IMR-90 (cell line): Measurements from ENCODE around the gene ST6GALNAC5. TPM values are rescaled to one million over a fixed set of nuclear protein-coding genes. Genes with fewer than 3 reads are reported as not detected.

ENCODE experiments used
- ATAC-seq: fragments of 200-7000 bp; cut with Tn5 transposase; 2 replicates; pipeline ENCODE4 v1.9.1; 2020; ENCODE audit warnings: low read depth, mild to moderate bottlenecking, moderate library complexity
- BruUV-seq: library from RNA; stranded (reverse); fragments of 400-500 nt; replicated peaks from 2 replicates; lab custom pipeline; 2021; lab: Mats Ljungman, UMichigan
- CTCF ChIA-PET: fragments of 300-600 bp; formaldehyde crosslinking; extraction: SDS; loops from one replicate; lab custom pipeline; 2021; ENCODE audit warnings: antibody characterized with exemption; lab: Yijun Ruan, JAX
- POLR2A ChIA-PET: fragments of 300-600 bp; sonication (Branson Sonifier 250); formaldehyde crosslinking; loops from one replicate; lab custom pipeline; 2022; ENCODE audit warnings: antibody characterized with exemption; ENCODE audit not compliant: unreplicated experiment; lab: Charles Lee
- DNase-seq: peaks from one replicate; pipeline ENCODE4 v3.0.0; 2013
- H2AFZ ChIP-seq: replicated peaks from 2 replicates; pipeline ENCODE3; 2013; ENCODE audit warnings: low read length, mild to moderate bottlenecking; ENCODE audit not compliant: poor library complexity
- H2AK5ac ChIP-seq: 2 replicates; pipeline ENCODE4 v1.6.1; 2013; ENCODE audit warnings: low read depth, low read length, inconsistent platforms
- H2AK9ac ChIP-seq: replicated peaks from 2 replicates; pipeline ENCODE3; 2013; ENCODE audit warnings: mild to moderate bottlenecking, low read depth, low read length, moderate library complexity; ENCODE audit not compliant: poor library complexity
- H2BK120ac ChIP-seq: 2 replicates; pipeline ENCODE4 v1.6.1; 2013; ENCODE audit warnings: low read depth, low read length, inconsistent platforms
- H2BK15ac ChIP-seq: 3 replicates; pipeline ENCODE4 v1.6.1; 2013; ENCODE audit warnings: low read depth, low read length, inconsistent platforms
- H2BK20ac ChIP-seq: 2 replicates; pipeline ENCODE4 v1.6.1; 2013; ENCODE audit warnings: low read depth, mild to moderate bottlenecking, inconsistent platforms, low read length, moderate library complexity
- H2BK5ac ChIP-seq: 2 replicates; pipeline ENCODE4 v1.6.1; 2013; ENCODE audit warnings: mild to moderate bottlenecking, low read depth, low read length, inconsistent platforms; ENCODE audit not compliant: poor library complexity, severe bottlenecking
- H3K14ac ChIP-seq: replicated peaks from 2 replicates; pipeline ENCODE4 v1.6.1; 2013; ENCODE audit warnings: low read depth, low read length, inconsistent platforms
- H3K18ac ChIP-seq: 2 replicates; pipeline ENCODE4 v1.6.1; 2013; ENCODE audit warnings: low read depth, low read length, control low read depth
- H3K23ac ChIP-seq: 2 replicates; pipeline ENCODE4 v1.6.1; 2013; ENCODE audit warnings: low read depth, low read length, inconsistent platforms
- H3K27ac ChIP-seq: 2 replicates; pipeline ENCODE4 v1.5.1; 2013; ENCODE audit warnings: mild to moderate bottlenecking, control low read depth, low read length; ENCODE audit not compliant: insufficient read depth
- H3K27me3 ChIP-seq: 2 replicates; pipeline ENCODE4 v1.6.1; 2013; ENCODE audit warnings: low read length; ENCODE audit not compliant: control insufficient read depth, insufficient read depth
- H3K36me3 ChIP-seq: 2 replicates; pipeline ENCODE4 v1.6.1; 2013; ENCODE audit warnings: low read length, mixed read lengths; ENCODE audit not compliant: control insufficient read depth, insufficient read depth
- H3K4ac ChIP-seq: 2 replicates; pipeline ENCODE4 v1.6.1; 2013; ENCODE audit warnings: low read depth, low read length, inconsistent platforms
- H3K4me1 ChIP-seq: 2 replicates; pipeline ENCODE4 v1.6.1; 2013; ENCODE audit warnings: low read length, mixed read lengths; ENCODE audit not compliant: control insufficient read depth, insufficient read depth
- H3K4me2 ChIP-seq: 2 replicates; pipeline ENCODE4 v1.6.1; 2013; ENCODE audit warnings: low read depth, mild to moderate bottlenecking, control low read depth, low read length, moderate library complexity
- H3K4me3 ChIP-seq: 2 replicates; pipeline ENCODE4 v1.5.1; 2013; ENCODE audit warnings: low read depth, mild to moderate bottlenecking, control low read depth, low read length, moderate library complexity; ENCODE audit not compliant: insufficient read depth
- H3K56ac ChIP-seq: 2 replicates; pipeline ENCODE4 v1.6.1; 2013; ENCODE audit warnings: low read length, inconsistent platforms; ENCODE audit not compliant: insufficient read depth; ENCODE audit errors: extremely low read depth
- H3K79me1 ChIP-seq, 2 experiments: 2 replicates each; pipeline ENCODE4 v1.6.1; 2013; ENCODE audit warnings: low read length in 2 of 2, inconsistent platforms in 1 of 2, low read depth in 1 of 2
- H3K9ac ChIP-seq: 2 replicates; pipeline ENCODE4 v1.6.1; 2013; ENCODE audit warnings: low read depth, low read length, control low read depth
- H3K9me1 ChIP-seq: 2 replicates; pipeline ENCODE4 v1.6.1; 2013; ENCODE audit warnings: low read length, inconsistent platforms; ENCODE audit not compliant: insufficient read depth
- H3K9me3 ChIP-seq: 2 replicates; pipeline ENCODE4 v1.6.1; 2013; ENCODE audit warnings: low read length; ENCODE audit not compliant: control insufficient read depth, insufficient read depth
- H4K20me1 ChIP-seq: 2 replicates; pipeline ENCODE4 v1.6.1; 2013; ENCODE audit warnings: low read length, inconsistent platforms; ENCODE audit not compliant: insufficient read depth
- H4K5ac ChIP-seq: 2 replicates; pipeline ENCODE4 v1.6.1; 2013; ENCODE audit warnings: mild to moderate bottlenecking, low read depth, low read length, control low read depth
- H4K8ac ChIP-seq, 2 experiments: 2 replicates each; pipeline ENCODE4 v1.6.1; 2013; ENCODE audit warnings: low read depth in 2 of 2, low read length in 2 of 2, control low read depth in 1 of 2, inconsistent platforms in 1 of 2
- H4K91ac ChIP-seq: 2 replicates; pipeline ENCODE4 v1.6.1; 2013; ENCODE audit warnings: low read depth, low read length, inconsistent platforms; ENCODE audit not compliant: insufficient read depth
- BHLHE40 ChIP-seq: fragments of 150-350 bp; IDR thresholded peaks from 2 replicates; pipeline ENCODE4 v1.6.1; 2016; ENCODE audit warnings: mild to moderate bottlenecking, low read depth, low read length
- CEBPB ChIP-seq: IDR thresholded peaks from 2 replicates; pipeline ENCODE4 v1.6.1; 2012; ENCODE audit warnings: low read depth, low read length, improper control_type of control experiment
- CHD1 ChIP-seq: IDR thresholded peaks from 2 replicates; pipeline ENCODE4 v1.6.1; 2012; ENCODE audit warnings: low read depth, low read length, improper control_type of control experiment
- CTCF ChIP-seq: conservative IDR thresholded peaks from 2 replicates; pipeline ENCODE4 v1.5.1; 2012; ENCODE audit warnings: mild to moderate bottlenecking, low read depth, low read length, improper control_type of control experiment
- FOS ChIP-seq: fragments of 150-350 bp; IDR thresholded peaks from 2 replicates; pipeline ENCODE4 v1.6.1; 2016; ENCODE audit warnings: low read depth, low read length
- MXI1 ChIP-seq: IDR thresholded peaks from 2 replicates; pipeline ENCODE4 v1.6.1; 2012; ENCODE audit warnings: low read depth, mild to moderate bottlenecking, low read length, moderate library complexity, borderline replicate concordance
- RCOR1 ChIP-seq: IDR thresholded peaks from 2 replicates; pipeline ENCODE4 v1.6.1; 2012; ENCODE audit warnings: mild to moderate bottlenecking, low read length, improper control_type of control experiment; ENCODE audit not compliant: insufficient replicate concordance
- RFX5 ChIP-seq: IDR thresholded peaks from 2 replicates; pipeline ENCODE4 v1.8.0; 2012; ENCODE audit warnings: low read depth, mild to moderate bottlenecking, low read length, moderate library complexity
- SMC3 ChIP-seq: fragments of 150-350 bp; IDR thresholded peaks from 2 replicates; pipeline ENCODE4 v1.6.1; 2016; ENCODE audit warnings: low read depth, mild to moderate bottlenecking, antibody characterized with exemption, low read length, moderate library complexity
- USF2 ChIP-seq: fragments of 150-350 bp; IDR thresholded peaks from 2 replicates; pipeline ENCODE4 v1.6.1; 2017; ENCODE audit warnings: mild to moderate bottlenecking, antibody characterized with exemption, low read length, low read depth
- dilution Hi-C: fragments of 300-500 bp; cut with HindIII; formaldehyde crosslinking; loops from one replicate; pipeline ENCODE4 v1.14.3; 2018; ENCODE audit warnings: low sequenced_read_pairs; ENCODE audit not compliant: unreplicated experiment
- in situ Hi-C: fragments of 300-500 bp; cut with MboI; formaldehyde crosslinking; loops from 3 replicates; pipeline ENCODE4 v1.14.3; 2019; ENCODE audit warnings: low sequenced_read_pairs, inconsistent platforms, mixed read lengths
- intact Hi-C: fragments of 100-400 bp; cut with micrococcal nuclease; formaldehyde crosslinking; loops from 2 replicates; pipeline ENCODE4 v1.10.0; 2022
- polyA plus RNA-seq, 3 experiments: library from polyadenylated mRNA; depleted of rRNA; stranded (reverse); fragments of >200 nt; gene quantifications; 2 replicates each; pipeline ENCODE4 v1.2.3, GENCODE V29; 2012; ENCODE audit warnings: low replicate concordance in 1 of 3
- total RNA-seq: library from RNA; depleted of rRNA; stranded (reverse); fragments of >200 nt; gene quantifications from 2 replicates; pipeline ENCODE4 v1.2.3, GENCODE V29; 2012
- TF ChIP-seq, protein P1 (sequence below): fragments of 150-350 bp; IDR thresholded peaks from 2 replicates; pipeline ENCODE4 v1.6.1; 2016; ENCODE audit warnings: low read depth, mild to moderate bottlenecking, low read length, moderate library complexity, borderline replicate concordance

ST6GALNAC5 gene
- total and polyA plus RNA-seq, 2 of the 4 experiments (the other 2 are of a cell fraction), result 3.4 to 4.0 TPM

- no peak overlapping the region for H3K4me2 ChIP-seq
- H2BK20ac ChIP-seq, result no peak overlapping the region
- no peak overlapping the region for H3K9ac ChIP-seq
- TF ChIP-seq CHD1, result no peak
- TF ChIP-seq, protein P1, sequence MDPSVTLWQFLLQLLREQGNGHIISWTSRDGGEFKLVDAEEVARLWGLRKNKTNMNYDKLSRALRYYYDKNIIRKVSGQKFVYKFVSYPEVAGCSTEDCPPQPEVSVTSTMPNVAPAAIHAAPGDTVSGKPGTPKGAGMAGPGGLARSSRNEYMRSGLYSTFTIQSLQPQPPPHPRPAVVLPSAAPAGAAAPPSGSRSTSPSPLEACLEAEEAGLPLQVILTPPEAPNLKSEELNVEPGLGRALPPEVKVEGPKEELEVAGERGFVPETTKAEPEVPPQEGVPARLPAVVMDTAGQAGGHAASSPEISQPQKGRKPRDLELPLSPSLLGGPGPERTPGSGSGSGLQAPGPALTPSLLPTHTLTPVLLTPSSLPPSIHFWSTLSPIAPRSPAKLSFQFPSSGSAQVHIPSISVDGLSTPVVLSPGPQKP, result no peak
- no peak for TF ChIP-seq CTCF
- no peak for TF ChIP-seq FOS
- no peak for TF ChIP-seq SMC3
- no peak for TF ChIP-seq MXI1
- no peak for TF ChIP-seq BHLHE40
- TF ChIP-seq RFX5, result no peak
- TF ChIP-seq RCOR1, result no peak
- TF ChIP-seq CEBPB, result no peak
- TF ChIP-seq USF2, result no peak
- H2AK5ac ChIP-seq, result no peak overlapping the region
- H3K4me3 ChIP-seq, result no peak overlapping the region
- no peaks in the 10 kb centered on the region for H4K20me1 ChIP-seq
- no peak overlapping the region for H3K23ac ChIP-seq
- dilution Hi-C loops, result no loop called here
- H2AFZ ChIP-seq, result no peak overlapping the region
- in situ Hi-C loops, result no loop called here
- no peak overlapping the region for H3K56ac ChIP-seq
- H3K79me1 ChIP-seq, result no peaks in the 10 kb centered on the region
- no peak overlapping the region for H3K27ac ChIP-seq
- H3K4me1 ChIP-seq, result no peaks in the 10 kb centered on the region
- ATAC-seq (no peak), DNase-seq (no peak)
- no peaks in the 10 kb centered on the region for H3K27me3 ChIP-seq
- POLR2A ChIA-PET, result no interaction called here
- H4K91ac ChIP-seq, result no peak overlapping the region
- H4K5ac ChIP-seq, result no peak overlapping the region
- no peak overlapping the region for H2BK120ac ChIP-seq
- intact Hi-C loops, result no loop called here
- BruUV-seq, result no TSS peak
- no peak overlapping the region for H3K4ac ChIP-seq
- H3K18ac ChIP-seq, result no peak overlapping the region
- H2AK9ac ChIP-seq, result no peak overlapping the region
- CTCF ChIA-PET, result no interaction called here
- no peaks in the 10 kb centered on the region for H3K36me3 ChIP-seq
- no peaks in the 10 kb centered on the region for H3K9me1 ChIP-seq
- H2BK15ac ChIP-seq, result no peak overlapping the region
- no peak overlapping the region for H3K14ac ChIP-seq
- H3K9me3 ChIP-seq, result no peaks in the 10 kb centered on the region
- H2BK5ac ChIP-seq, result no peak overlapping the region
- H4K8ac ChIP-seq, result no peak overlapping the region
Observed at GRCh38 chr1:76832521-76832920, 34.8 kb upstream of the ST6GALNAC5 start.
